Stimulated activated CD4-positive, alpha-beta T cell treated with anti-CD3 and anti-CD28 coated beads, Interleukin-2, amount 100 ng/mL, for 4 hours (primary cell): ENCODE data around the gene CD300C.
"Not testable (repeated sequence)": the region's sequence is repeated elsewhere in the genome, so short reads cannot be mapped to it uniquely, and the experiment has no call there.

Experiments used
- DNase-seq: peaks from one replicate; pipeline ENCODE4 v3.0.0-alpha.2; 2020; ENCODE audit warnings: low read depth

CD300C gene

GRCh38 chr17:74545843-74546230, at the start of gene CD300C:
Gene CD300C, minus strand, starts transcription at chr17:74546115. Its CDS starts 333 bp downstream, at chr17:74545782.
- no peak for DNase-seq

- DNase-seq = no peak
Observed at GRCh38 chr17:74595037-74595750, 49.3 kb upstream of the CD300C start.

- DNase-seq = no peak
Observed at GRCh38 chr17:74592087-74592990, 46.4 kb upstream of the CD300C start, which contains the start of gene CD300LD. Gene CD300LD, minus strand, starts transcription at chr17:74592283. Its CDS starts 81 bp downstream, at chr17:74592202.

- no peak for DNase-seq
Observed at GRCh38 chr17:74591503-74591902, 45.6 kb upstream of the CD300C start.

GRCh38 chr17:74585711-74586110, 39.8 kb upstream of the CD300C start:
- no peak for DNase-seq

GRCh38 chr17:74584292-74585060, 38.6 kb upstream of the CD300C start:
- DNase-seq = no peak

GRCh38 chr17:74582633-74583032, 36.7 kb upstream of the CD300C start:
- no peak for DNase-seq

- DNase-seq = no peak
Observed at GRCh38 chr17:74579900-74580299, 34.0 kb upstream of the CD300C start.

GRCh38 chr17:74578979-74579378, 33.1 kb upstream of the CD300C start:
- no peak for DNase-seq

- DNase-seq = no peak
Observed at GRCh38 chr17:74574489-74575142, 28.7 kb upstream of the CD300C start.

- DNase-seq = not testable (repeated sequence)
Observed at GRCh38 chr17:74573635-74574034, 27.7 kb upstream of the CD300C start.

- DNase-seq = no peak
Observed at GRCh38 chr17:74573169-74573568, 27.3 kb upstream of the CD300C start.

GRCh38 chr17:74571621-74572270, 25.8 kb upstream of the CD300C start:
- no peak for DNase-seq

GRCh38 chr17:74569020-74570003, 23.4 kb upstream of the CD300C start:
- no peak for DNase-seq

- no peak for DNase-seq
Observed at GRCh38 chr17:74568106-74568873, 22.4 kb upstream of the CD300C start.

GRCh38 chr17:74567397-74567796, 21.5 kb upstream of the CD300C start, which contains the start of gene CD300H:
Gene CD300H, minus strand, starts transcription at chr17:74567509.
- DNase-seq = no peak

GRCh38 chr17:74566132-74566753, 20.3 kb upstream of the CD300C start:
- DNase-seq = no peak

GRCh38 chr17:74565126-74565525, 19.2 kb upstream of the CD300C start:
- no peak for DNase-seq

- no peak for DNase-seq
Observed at GRCh38 chr17:74563358-74563757, 17.4 kb upstream of the CD300C start.
